Testis (tissue), 3 donors: Measurements from ENCODE around the gene BABAM2. TPM values are rescaled to one million over a fixed set of nuclear protein-coding genes. Genes with fewer than 3 reads are reported as not detected.

Source experiments
- DNase-seq: peaks from one replicate; pipeline ENCODE4 v3.0.0-alpha.2; 2019
- H3K27ac ChIP-seq, 2 donors: fragments of 200-600 bp; sonication (generic); one replicate each; pipeline ENCODE4 v1.5.1; 2019
- H3K27me3 ChIP-seq: fragments of 200-600 bp; sonication (generic); one replicate; pipeline ENCODE4 v1.5.1; 2019
- H3K36me3 ChIP-seq: fragments of 200-600 bp; sonication (generic); one replicate; pipeline ENCODE4 v1.5.1; 2017; ENCODE audit warnings: low read depth; ENCODE audit errors: missing control alignments
- H3K4me1 ChIP-seq: fragments of 200-600 bp; sonication (generic); one replicate; pipeline ENCODE4 v1.5.1; 2019
- H3K4me3 ChIP-seq, 2 donors: fragments of 200-600 bp; sonication (generic); one replicate each; pipeline ENCODE4 v1.5.1; 2017 to 2019
- H3K9me3 ChIP-seq: fragments of 200-600 bp; sonication (generic); one replicate; pipeline ENCODE4 v1.5.1; 2017
- POLR2A ChIP-seq: fragments of 450-650 bp; IDR thresholded peaks from one replicate; pipeline ENCODE4 v1.6.1; 2017; ENCODE audit warnings: antibody characterized with exemption, mild to moderate bottlenecking, moderate library complexity
- WGBS, 2 donors: methylation state at CpG; one replicate each; pipeline ENCODE4 v1.1.5; 2018; 5-methylcytosine and 5-hydroxymethylcytosine counted together
- intact Hi-C: fragments of 100-400 bp; cut with DNase I; formaldehyde crosslinking; loops from one replicate; pipeline ENCODE4 v1.15.1; 2023; ENCODE audit warnings: low total_unique reads
- polyA plus RNA-seq: library from polyadenylated mRNA; stranded (reverse); fragments of 350-450 nt; fragmentation: Illumina TruSeq; extraction: RNeasy Lipid Tissue Mini Kit (QIAGEN cat#74804); gene quantifications from one replicate; pipeline ENCODE4 v1.2.3, GENCODE V29; 2014; ENCODE audit warnings: low read depth, low replicate concordance; ENCODE audit not compliant: insufficient read depth
- total RNA-seq, 2 donors: library from RNA; depleted of rRNA; stranded (reverse); fragments of >200 nt; gene quantifications; one replicate each; pipeline ENCODE4 v1.2.3, GENCODE V29; 2016
- TF ChIP-seq, protein P1 (sequence below), 3 experiments: fragments of 450-650 bp in 2 of 3; fragments of 200-600 bp in 1 of 3; sonication (generic) in 1 of 3; IDR thresholded peaks; one replicate each; pipeline ENCODE4 v1.5.1; 2016 to 2019; ENCODE audit warnings: antibody characterized with exemption in 3 of 3, mild to moderate bottlenecking in 2 of 3, moderate library complexity in 1 of 3

The BABAM2 gene
- total and polyA plus RNA-seq, 3 donors from 2014 or later, result 49.2 to 70.6 (median 59.1) TPM

DNA sequence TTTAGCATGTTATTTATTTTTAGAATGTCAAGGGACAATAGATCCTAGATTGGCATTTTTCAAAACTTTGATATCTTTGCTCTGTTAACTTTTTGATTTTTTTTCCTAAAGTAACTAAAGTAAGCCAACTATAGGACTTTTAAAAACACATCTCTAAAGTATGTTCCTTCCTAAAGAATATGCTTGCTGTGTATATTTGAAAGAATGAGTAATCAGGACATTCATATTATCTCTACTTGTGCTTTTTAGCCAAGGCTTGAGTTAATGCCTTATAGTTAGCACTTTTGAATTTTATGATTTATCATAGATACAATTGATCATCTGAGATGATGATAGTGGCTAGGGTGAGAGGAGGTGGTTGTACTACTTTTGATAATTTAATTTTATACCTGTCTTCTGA, 93.6 kb downstream of the BABAM2 start:
- DNase-seq, result no peak
- TF ChIP-seq, protein P1, sequence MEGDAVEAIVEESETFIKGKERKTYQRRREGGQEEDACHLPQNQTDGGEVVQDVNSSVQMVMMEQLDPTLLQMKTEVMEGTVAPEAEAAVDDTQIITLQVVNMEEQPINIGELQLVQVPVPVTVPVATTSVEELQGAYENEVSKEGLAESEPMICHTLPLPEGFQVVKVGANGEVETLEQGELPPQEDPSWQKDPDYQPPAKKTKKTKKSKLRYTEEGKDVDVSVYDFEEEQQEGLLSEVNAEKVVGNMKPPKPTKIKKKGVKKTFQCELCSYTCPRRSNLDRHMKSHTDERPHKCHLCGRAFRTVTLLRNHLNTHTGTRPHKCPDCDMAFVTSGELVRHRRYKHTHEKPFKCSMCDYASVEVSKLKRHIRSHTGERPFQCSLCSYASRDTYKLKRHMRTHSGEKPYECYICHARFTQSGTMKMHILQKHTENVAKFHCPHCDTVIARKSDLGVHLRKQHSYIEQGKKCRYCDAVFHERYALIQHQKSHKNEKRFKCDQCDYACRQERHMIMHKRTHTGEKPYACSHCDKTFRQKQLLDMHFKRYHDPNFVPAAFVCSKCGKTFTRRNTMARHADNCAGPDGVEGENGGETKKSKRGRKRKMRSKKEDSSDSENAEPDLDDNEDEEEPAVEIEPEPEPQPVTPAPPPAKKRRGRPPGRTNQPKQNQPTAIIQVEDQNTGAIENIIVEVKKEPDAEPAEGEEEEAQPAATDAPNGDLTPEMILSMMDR (IDR thresholded peaks at IDR 0.05), result no peak
- no peak for TF ChIP-seq POLR2A

DNA sequence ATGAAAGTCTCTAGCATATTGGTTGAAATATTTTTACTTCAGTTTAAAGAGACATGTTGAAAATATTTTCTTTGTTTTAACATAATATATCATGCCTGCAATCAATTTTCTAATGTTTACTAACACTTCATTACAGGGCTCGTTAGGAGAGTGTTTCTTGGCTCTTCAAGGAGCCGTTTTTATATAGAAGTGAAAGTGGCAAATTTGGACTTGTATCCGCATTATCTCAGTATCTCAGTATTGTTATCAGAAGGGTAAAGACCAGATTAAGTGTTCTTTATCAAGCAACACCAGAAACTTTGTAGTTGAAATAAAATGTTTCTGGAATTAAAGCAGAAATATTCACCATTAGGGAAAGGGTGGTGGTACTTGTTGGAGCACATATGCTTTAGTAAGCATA, 97.8 kb downstream of the BABAM2 start:
- Histone ChIP-seq H3K9me3 (no peaks in the 10 kb centered on the region), H3K27me3 (no peaks in the 10 kb centered on the region), H3K27ac (no peak overlapping the region), H3K4me3 (no peak overlapping the region), H3K4me1 (no peaks in the 10 kb centered on the region), H3K36me3 (no peaks in the 10 kb centered on the region)
- TF ChIP-seq, protein P1 (IDR thresholded peaks at IDR 0.05), result no peak
- TF ChIP-seq POLR2A, result no peak
- DNase-seq, result no peak
- intact Hi-C loops, result no loop called here
- WGBS, 2 donors, result 69 to 79% methylated on average over 3 of the region's 3 CpGs

More for the DNA sequence above, 93.6 kb downstream of the BABAM2 start:
- Histone ChIP-seq H3K27me3 (no peaks in the 10 kb centered on the region), H3K4me1 (no peaks in the 10 kb centered on the region), H3K9me3 (no peaks in the 10 kb centered on the region), H3K4me3 (no peak overlapping the region), H3K27ac (no peak overlapping the region), H3K36me3 (no peaks in the 10 kb centered on the region)
- intact Hi-C loops, result no loop called here

DNA sequence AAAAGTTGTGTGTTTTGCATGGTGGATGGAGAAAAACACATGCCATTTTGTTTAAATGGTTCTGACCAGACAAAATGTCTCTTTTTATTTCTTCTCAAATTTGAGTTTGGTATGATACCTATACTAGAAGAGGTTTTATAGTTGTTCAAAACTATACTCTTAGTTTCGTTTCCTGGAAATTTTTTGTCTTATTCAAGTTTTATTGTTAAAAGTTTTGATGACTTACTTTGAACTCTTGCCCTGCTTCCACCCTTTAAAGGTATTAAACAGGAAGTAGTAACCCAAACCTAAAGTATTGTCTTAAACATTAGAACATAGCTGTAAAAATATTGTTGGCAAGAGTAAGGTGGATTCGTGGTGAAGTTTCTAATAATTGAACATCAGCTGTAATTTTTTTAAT, 98.2 kb downstream of the BABAM2 start:
- intact Hi-C loops, result no loop called here
- DNase-seq, result no peak
- Histone ChIP-seq H3K4me3 (no peak overlapping the region), H3K36me3 (no peaks in the 10 kb centered on the region), H3K27me3 (no peaks in the 10 kb centered on the region), H3K27ac (no peak overlapping the region), H3K9me3 (no peaks in the 10 kb centered on the region), H3K4me1 (no peaks in the 10 kb centered on the region)
- TF ChIP-seq POLR2A, result no peak
- TF ChIP-seq, protein P1 (IDR thresholded peaks at IDR 0.05), result no peak
- WGBS, 2 donors, result 81 to 91% methylated on average over 2 of the region's 2 CpGs

DNA sequence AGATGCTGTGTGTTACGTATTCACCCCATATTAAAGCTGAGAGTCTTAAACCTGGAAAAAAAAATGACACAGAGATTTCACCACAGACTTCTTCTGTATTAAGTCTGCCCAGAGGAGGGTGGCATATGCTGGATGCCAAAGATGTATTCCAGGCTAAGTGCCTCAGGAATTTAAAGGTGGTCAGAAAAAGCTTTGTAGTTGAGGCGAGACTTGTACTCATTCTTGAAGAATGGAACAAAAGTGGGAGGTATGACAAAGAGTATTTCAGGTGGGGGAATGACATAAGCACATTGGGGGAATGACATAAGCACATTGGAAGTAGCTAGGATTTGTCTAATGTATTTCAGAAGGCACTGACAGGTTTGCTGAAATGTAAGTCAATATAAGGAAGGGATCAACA, 98.6 kb downstream of the BABAM2 start:
- Histone ChIP-seq H3K4me1 (no peaks in the 10 kb centered on the region), H3K27me3 (no peaks in the 10 kb centered on the region), H3K9me3 (no peaks in the 10 kb centered on the region), H3K36me3 (no peaks in the 10 kb centered on the region), H3K27ac (no peak overlapping the region), H3K4me3 (no peak overlapping the region)
- 92 to 97% methylated on average over 2 of the region's 2 CpGs for WGBS, 2 donors
- no peak for DNase-seq
- no peak for TF ChIP-seq POLR2A
- TF ChIP-seq, protein P1 (IDR thresholded peaks at IDR 0.05), result no peak
- intact Hi-C loops, result no loop called here

DNA sequence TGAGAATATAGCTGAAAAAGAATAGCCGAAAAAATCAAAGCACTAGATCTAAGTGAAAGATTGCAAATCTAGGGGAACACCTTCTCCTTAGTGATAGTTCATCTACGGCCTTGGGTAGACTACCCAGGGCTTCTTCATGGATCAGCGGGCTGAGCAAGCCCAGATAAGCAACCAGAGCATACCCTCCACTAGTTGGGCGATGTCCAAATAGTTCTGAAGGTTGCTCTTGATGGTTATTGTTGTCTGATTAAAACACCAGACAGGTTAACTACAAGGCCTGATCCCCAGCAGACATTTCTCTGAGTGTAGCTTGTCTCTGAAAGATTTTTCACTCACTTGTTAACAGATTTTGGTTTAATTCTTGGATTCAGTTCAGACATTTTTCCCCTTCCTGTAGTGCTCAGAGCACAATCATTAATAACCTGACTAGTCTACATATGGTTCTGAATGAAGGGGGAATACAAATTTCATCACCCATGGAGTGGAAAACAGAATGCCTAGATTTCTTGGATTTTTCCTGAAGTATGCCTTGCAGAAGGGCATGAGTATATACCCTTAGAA, 99.6 kb downstream of the BABAM2 start:
- Histone ChIP-seq H3K4me1 (no peaks in the 10 kb centered on the region), H3K27ac (no peak overlapping the region), H3K36me3 (no peaks in the 10 kb centered on the region), H3K27me3 (no peaks in the 10 kb centered on the region), H3K4me3 (no peak overlapping the region), H3K9me3 (no peaks in the 10 kb centered on the region)
- TF ChIP-seq, protein P1 (IDR thresholded peaks at IDR 0.05), result no peak
- no peak for TF ChIP-seq POLR2A
- DNase-seq, result no peak
- intact Hi-C loops, result no loop called here
- 97 to 98% methylated on average over 4 of the region's 4 CpGs for WGBS, 2 donors
